Loucy (cell line): ENCODE measurements around the gene DOCK3.

ENCODE experiments used
- H2AFZ ChIP-seq: fragments of 200-600 bp; sonication (generic); 2 replicates; pipeline ENCODE4 v1.6.0; 2016; ENCODE audit warnings: antibody characterized with exemption, mild to moderate bottlenecking, low read length, moderate library complexity
- H3F3A ChIP-seq: fragments of 200-600 bp; 2 replicates; pipeline ENCODE4 v1.6.0; 2016; ENCODE audit warnings: antibody characterized with exemption, low read depth, mild to moderate bottlenecking
- H3K27me3 ChIP-seq: fragments of 200-600 bp; sonication (generic); 2 replicates; pipeline ENCODE4 v1.6.1; 2014; ENCODE audit warnings: low read length, mild to moderate bottlenecking; ENCODE audit not compliant: insufficient read depth, poor library complexity, severe bottlenecking
- H3K36me3 ChIP-seq: fragments of 200-600 bp; sonication (generic); 2 replicates; pipeline ENCODE4 v1.6.1; 2016; ENCODE audit warnings: low read length; ENCODE audit not compliant: insufficient read depth
- H3K4me1 ChIP-seq: fragments of 200-600 bp; sonication (generic); 2 replicates; pipeline ENCODE4 v1.5.1; 2014; ENCODE audit warnings: low read length, mild to moderate bottlenecking; ENCODE audit not compliant: insufficient read depth, poor library complexity, severe bottlenecking
- H3K4me2 ChIP-seq: fragments of 200-600 bp; sonication (generic); 2 replicates; pipeline ENCODE4 v1.6.0; 2014; ENCODE audit warnings: antibody characterized with exemption, low read length, low read depth, mild to moderate bottlenecking; ENCODE audit not compliant: poor library complexity, severe bottlenecking
- H3K4me3 ChIP-seq: fragments of 200-600 bp; sonication (generic); 2 replicates; pipeline ENCODE4 v1.5.1; 2014; ENCODE audit warnings: low read length, mild to moderate bottlenecking, mixed read lengths; ENCODE audit not compliant: poor library complexity, severe bottlenecking
- H3K79me2 ChIP-seq: fragments of 200-600 bp; sonication (generic); 2 replicates; pipeline ENCODE4 v1.6.1; 2014; ENCODE audit warnings: low read length; ENCODE audit not compliant: insufficient read depth
- H3K9ac ChIP-seq: fragments of 200-600 bp; sonication (generic); 2 replicates; pipeline ENCODE4 v1.6.0; 2014; ENCODE audit warnings: mild to moderate bottlenecking, low read depth, low read length, moderate library complexity; ENCODE audit not compliant: poor library complexity, severe bottlenecking
- H3K9me2 ChIP-seq: fragments of 200-600 bp; sonication (generic); replicated peaks from 2 replicates; pipeline ENCODE4 v1.6.1; 2016; ENCODE audit warnings: low read depth, low read length, mixed read lengths
- H3K9me3 ChIP-seq: fragments of 200-600 bp; sonication (generic); 2 replicates; pipeline ENCODE4 v1.6.1; 2014; ENCODE audit warnings: mild to moderate bottlenecking, antibody characterized with exemption, low read length, low read depth; ENCODE audit not compliant: insufficient read depth
- H4K20me1 ChIP-seq: fragments of 200-600 bp; sonication (generic); 2 replicates; pipeline ENCODE4 v1.6.0; 2014; ENCODE audit warnings: antibody characterized with exemption, low read length, mild to moderate bottlenecking; ENCODE audit not compliant: insufficient read depth, poor library complexity, severe bottlenecking
- CTCF ChIP-seq: fragments of 200-600 bp; sonication (generic); conservative IDR thresholded peaks from 2 replicates; pipeline ENCODE4 v1.5.1; 2014; ENCODE audit warnings: mild to moderate bottlenecking, antibody characterized with exemption, low read length
- EZH2phosphoT487 ChIP-seq: fragments of 200-600 bp; IDR thresholded peaks from 2 replicates; pipeline ENCODE4 v1.6.1; 2018; ENCODE audit warnings: antibody characterized with exemption, mild to moderate bottlenecking, moderate library complexity, borderline replicate concordance

The DOCK3 gene

GRCh38 chr3:51271172-51271571 is 596.4 kb downstream of the DOCK3 start:
- TF ChIP-seq EZH2phosphoT487 (no peak), CTCF (no peak)
- H3K9me3 ChIP-seq: no peaks in the 10 kb centered on the region
- H3K27me3 ChIP-seq: no peaks in the 10 kb centered on the region
- no peaks in the 10 kb centered on the region for H3K4me1 ChIP-seq
- no peaks in the 10 kb centered on the region for H3K79me2 ChIP-seq
- H3K4me2 ChIP-seq: no peak overlapping the region
- H3K4me3 ChIP-seq: no peak overlapping the region
- H3F3A ChIP-seq: no peaks in the 10 kb centered on the region
- H2AFZ ChIP-seq: peak overlapping the region; percentile 42; the same call in 1 of the 2 replicates
- H3K36me3 ChIP-seq: no peaks in the 10 kb centered on the region
- H3K9ac ChIP-seq: no peak overlapping the region
- H4K20me1 ChIP-seq: no peaks in the 10 kb centered on the region
- H3K9me2 ChIP-seq: no peaks in the 10 kb centered on the region

GRCh38 chr3:51274052-51274451 is 599.3 kb downstream of the DOCK3 start:
- no peaks in the 10 kb centered on the region for H3K27me3 ChIP-seq
- no peaks in the 10 kb centered on the region for H3K4me1 ChIP-seq
- no peak for TF ChIP-seq EZH2phosphoT487
- no peak for TF ChIP-seq CTCF
- no peak overlapping the region for H3K9ac ChIP-seq
- no peak overlapping the region for H3K4me2 ChIP-seq
- no peaks in the 10 kb centered on the region for H3F3A ChIP-seq
- no peaks in the 10 kb centered on the region for H3K9me2 ChIP-seq
- H3K36me3 ChIP-seq: no peaks in the 10 kb centered on the region
- no peaks in the 10 kb centered on the region for H4K20me1 ChIP-seq
- H3K4me3 ChIP-seq: no peak overlapping the region
- no peaks in the 10 kb centered on the region for H3K79me2 ChIP-seq
- H2AFZ ChIP-seq: no peak overlapping the region
- no peaks in the 10 kb centered on the region for H3K9me3 ChIP-seq

GRCh38 chr3:51275111-51275805 is 600.5 kb downstream of the DOCK3 start:
- H3K4me1 ChIP-seq: no peaks in the 10 kb centered on the region
- no peaks in the 10 kb centered on the region for H3K9me2 ChIP-seq
- no peaks in the 10 kb centered on the region for H4K20me1 ChIP-seq
- no peak overlapping the region for H2AFZ ChIP-seq
- no peak overlapping the region for H3K9ac ChIP-seq
- no peaks in the 10 kb centered on the region for H3K9me3 ChIP-seq
- no peak overlapping the region for H3K4me2 ChIP-seq
- H3K79me2 ChIP-seq: no peaks in the 10 kb centered on the region
- no peak for TF ChIP-seq CTCF
- TF ChIP-seq EZH2phosphoT487: no peak
- no peaks in the 10 kb centered on the region for H3K27me3 ChIP-seq
- H3K36me3 ChIP-seq: no peaks in the 10 kb centered on the region
- no peaks in the 10 kb centered on the region for H3F3A ChIP-seq
- H3K4me3 ChIP-seq: no peak overlapping the region
